NT2/D1 (cell line): ENCODE data around the gene ZBTB46.

Source experiments
- SUZ12 ChIP-seq: IDR thresholded peaks from 2 replicates; pipeline ENCODE4 v1.6.1; 2011; ENCODE audit not compliant: insufficient read length, insufficient read depth; ENCODE audit errors: extremely low read depth
- YY1 ChIP-seq: IDR thresholded peaks from 2 replicates; pipeline ENCODE4 v1.6.1; 2011; ENCODE audit not compliant: insufficient read length, insufficient read depth

GRCh38 chr20:63712191-63712590, 118.9 kb downstream of the ZBTB46 start:
- TF ChIP-seq YY1: no peak
- TF ChIP-seq SUZ12: no peak
